Epithelial cell of proximal tubule (primary cell): ENCODE measurements around the gene SRRD. TPM values are rescaled to one million over a fixed set of nuclear protein-coding genes. Genes with fewer than 3 reads are reported as not detected.

Experiments
- DNase-seq: peaks from one replicate; pipeline ENCODE4 v3.0.0-alpha.2; 2011; ENCODE audit warnings: low read depth
- H3K4me3 ChIP-seq: 2 replicates; pipeline ENCODE4 v1.5.1; 2011; ENCODE audit warnings: low read depth, mild to moderate bottlenecking, low read length
- CTCF ChIP-seq: conservative IDR thresholded peaks from 2 replicates; pipeline ENCODE4 v1.5.1; 2012; ENCODE audit warnings: low read depth, mild to moderate bottlenecking, low read length
- total RNA-seq: library from RNA; depleted of rRNA; stranded (reverse); fragments of >200 nt; gene quantifications from 2 replicates; pipeline ENCODE4 v1.2.3, GENCODE V29; 2015

The SRRD gene
- total RNA-seq, 1 donor from 2014 or later, result 17.1 TPM

DNA sequence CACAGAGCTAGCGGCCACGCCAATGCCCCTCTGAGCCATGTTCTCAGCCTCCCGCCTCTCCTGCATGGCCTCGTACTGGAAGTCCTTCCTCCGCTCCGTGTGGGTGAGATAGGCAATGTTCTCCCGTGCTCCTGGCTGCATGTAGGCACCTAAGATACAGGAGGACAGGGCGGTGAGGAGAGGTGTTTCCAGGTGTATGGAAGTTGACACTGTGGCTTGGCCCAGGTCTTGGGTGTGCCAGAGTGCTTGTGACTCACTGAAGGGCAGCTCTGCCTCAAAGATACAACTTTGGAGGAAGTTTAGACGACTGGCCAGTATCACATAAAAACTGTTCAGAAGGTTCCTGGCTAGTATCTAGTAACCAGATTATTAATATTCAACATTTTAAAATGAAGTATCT lies 8.5 kb downstream of the SRRD start:
- no peak for DNase-seq
- TF ChIP-seq CTCF, result no peak
- no peak overlapping the region for H3K4me3 ChIP-seq

GRCh38 chr22:26494506-26494905 lies 10.8 kb downstream of the SRRD start:
- DNase-seq, result no peak
- no peak for TF ChIP-seq CTCF
- H3K4me3 ChIP-seq, result no peak overlapping the region

DNA sequence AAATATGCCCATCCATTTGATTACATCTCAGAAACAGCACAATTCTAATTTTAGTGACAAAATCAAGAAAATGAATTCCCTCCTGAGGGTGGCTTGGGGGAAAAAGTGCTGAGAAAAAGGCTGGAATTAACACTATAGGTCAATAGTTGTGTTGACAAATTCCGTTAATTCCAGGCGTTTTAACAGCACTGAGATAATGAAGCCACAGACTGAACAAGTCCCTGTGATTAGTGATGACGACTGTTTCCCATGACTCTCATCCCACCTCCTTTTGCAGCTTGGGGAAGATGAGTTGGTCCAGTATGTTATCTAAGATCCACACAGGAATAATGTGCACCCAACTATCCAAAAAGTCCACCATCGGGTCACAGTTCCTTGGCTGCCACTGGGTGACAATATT lies 12.8 kb downstream of the SRRD start:
- no peak overlapping the region for H3K4me3 ChIP-seq
- no peak for TF ChIP-seq CTCF
- no peak for DNase-seq

DNA sequence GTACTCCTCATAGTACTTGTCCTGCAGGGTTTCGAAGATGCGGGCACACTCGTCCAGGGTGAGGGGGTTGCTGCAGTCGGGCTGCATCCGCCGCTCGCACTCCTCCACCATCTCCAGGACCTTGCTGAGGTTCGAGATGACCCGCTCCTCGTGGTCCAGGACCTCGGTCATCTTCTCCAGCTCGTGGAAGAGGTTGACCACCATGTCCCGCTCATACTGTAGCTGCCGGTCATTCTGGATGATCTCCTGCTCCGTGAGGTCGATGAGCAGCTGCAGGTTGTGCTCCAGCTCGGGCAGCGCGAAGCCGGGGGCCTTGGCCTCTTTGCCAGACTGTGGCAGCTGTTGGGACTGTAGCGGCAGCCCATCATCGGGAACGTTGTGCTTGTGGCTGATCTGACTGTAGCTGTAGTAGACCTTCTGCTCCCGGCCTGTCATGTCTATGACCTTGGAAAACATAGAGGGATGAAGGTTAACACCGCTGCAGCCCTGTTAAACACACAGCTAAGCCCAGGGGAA lies 15.6 kb downstream of the SRRD start:
- TF ChIP-seq CTCF, result no peak
- no peak overlapping the region for H3K4me3 ChIP-seq
- DNase-seq, result no peak

DNA sequence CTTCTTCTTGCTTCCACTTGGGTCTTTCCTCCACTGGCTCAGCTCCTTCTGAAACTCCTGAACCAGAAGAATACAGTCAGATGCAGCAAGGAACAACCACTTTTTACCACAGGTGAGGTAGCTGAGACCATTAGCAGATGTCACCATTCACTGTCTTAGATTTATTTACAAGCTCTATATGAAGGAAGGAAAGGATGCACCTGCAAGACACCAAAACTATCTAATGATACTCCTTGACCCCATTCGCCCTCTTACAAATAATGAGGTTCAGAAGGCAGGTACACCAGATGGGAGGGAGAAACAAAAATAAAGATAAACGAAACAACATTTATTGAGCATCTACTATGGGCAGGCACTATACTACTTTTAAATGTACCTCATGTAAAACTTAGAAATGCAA lies 18.3 kb downstream of the SRRD start:
- no peak for DNase-seq
- H3K4me3 ChIP-seq, result no peak overlapping the region
- no peak for TF ChIP-seq CTCF

DNA sequence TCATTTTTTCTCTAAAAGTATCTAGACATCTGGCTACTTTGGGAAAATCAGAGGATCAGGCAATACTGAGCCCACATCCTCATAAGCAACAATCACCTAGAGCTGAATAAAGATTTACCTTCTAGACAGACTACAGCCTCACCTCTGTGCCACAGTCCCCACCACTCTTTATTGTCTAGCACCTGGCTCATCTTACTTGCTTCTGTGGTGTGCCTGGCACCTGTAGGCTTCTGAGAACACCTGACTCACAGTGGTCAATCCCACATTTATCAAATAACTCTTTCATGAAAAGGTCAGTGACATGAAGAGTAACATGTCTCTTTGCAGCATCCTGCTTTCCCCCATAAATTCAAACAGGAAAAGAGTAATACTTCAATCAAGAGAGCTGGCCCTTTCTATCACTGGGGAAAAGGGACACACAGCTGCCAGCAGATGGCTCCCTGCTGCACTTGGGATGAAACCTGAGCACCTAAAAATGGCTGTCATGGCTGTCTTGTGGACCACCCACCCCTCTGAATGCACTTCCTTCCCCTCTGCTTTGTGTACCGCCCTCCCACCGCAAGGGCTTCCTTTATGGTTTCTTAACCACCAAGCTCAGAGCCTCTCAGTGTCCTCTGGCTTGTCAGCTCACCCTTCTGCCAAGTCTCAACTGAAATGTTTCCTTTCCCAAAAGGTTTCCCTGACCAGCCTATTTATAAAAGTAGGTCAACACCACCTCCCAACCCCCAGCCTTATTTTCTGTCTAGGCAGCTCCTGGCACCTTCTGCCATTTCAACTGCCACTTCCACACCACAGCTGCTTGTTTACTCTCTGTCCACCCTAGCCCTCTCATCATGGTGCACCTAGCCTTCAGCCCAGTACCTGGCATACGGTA lies 19.2 kb downstream of the SRRD start:
- peak; percentile 76 for TF ChIP-seq CTCF
- no peak overlapping the region for H3K4me3 ChIP-seq
- no peak for DNase-seq

DNA sequence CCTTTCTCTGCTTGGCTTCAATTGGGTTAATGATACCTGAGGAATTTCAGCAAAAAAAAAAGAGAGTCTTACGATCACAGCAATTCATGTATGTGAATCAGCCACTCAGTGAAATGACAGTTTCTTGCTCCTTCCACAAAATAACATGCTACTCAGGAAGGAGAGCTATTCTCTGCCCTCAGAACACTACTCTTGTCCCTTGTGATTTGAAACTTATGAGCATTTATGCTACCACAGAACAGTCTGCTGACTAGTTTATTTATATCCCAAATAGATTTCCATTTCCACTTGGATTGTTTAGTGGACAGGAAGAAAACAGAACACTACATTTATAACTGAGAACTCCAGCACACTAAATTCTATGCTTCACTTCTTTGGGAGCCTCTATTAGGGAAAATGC lies 20.1 kb downstream of the SRRD start:
- DNase-seq, result no peak
- TF ChIP-seq CTCF, result no peak
- no peak overlapping the region for H3K4me3 ChIP-seq
